H1 (cell line): ENCODE results near the gene LRRC4C.

Experiments used
- CTCF ChIP-seq, 3 experiments: IDR thresholded peaks; 1 replicate in 2 of 3; 2 replicates in 1 of 3; pipeline versions ENCODE4 v1.5.1 to v1.6.1; 2011; ENCODE audit warnings: low read length in 3 of 3, mild to moderate bottlenecking in 3 of 3, inconsistent platforms in 2 of 3, low read depth in 1 of 3, moderate library complexity in 1 of 3; ENCODE audit not compliant: insufficient read depth in 1 of 3; ENCODE audit errors: control extremely low read depth in 1 of 3
- EP300 ChIP-seq, 2 experiments: IDR thresholded peaks; 1 replicate in 1 of 2; 2 replicates in 1 of 2; pipeline ENCODE4 v1.6.1; 2011 to 2012; ENCODE audit warnings: low read depth in 2 of 2, low read length in 2 of 2, mild to moderate bottlenecking in 2 of 2, borderline replicate concordance in 1 of 2, inconsistent platforms in 1 of 2, moderate library complexity in 1 of 2
- POLR2A ChIP-seq, 2 experiments: IDR thresholded peaks; 1 replicate in 1 of 2; 2 replicates in 1 of 2; pipeline ENCODE4 v1.6.1; 2011; ENCODE audit warnings: low read depth in 2 of 2, low read length in 2 of 2, mild to moderate bottlenecking in 2 of 2; ENCODE audit errors: control extremely low read depth in 1 of 2
- RAD21 ChIP-seq, 2 experiments: IDR thresholded peaks in 1 of 2; conservative IDR thresholded peaks in 1 of 2; 2 replicates each; pipeline ENCODE4 v1.6.1; 2011; ENCODE audit warnings: low read depth in 2 of 2, low read length in 2 of 2, improper control_type of control experiment in 1 of 2, inconsistent platforms in 1 of 2, mild to moderate bottlenecking in 1 of 2, moderate library complexity in 1 of 2

GRCh38 chr11:41121600-41121999, 337.9 kb downstream of the LRRC4C start:
- TF ChIP-seq CTCF (IDR thresholded peaks at IDR 0.05; ENCODE audit: control extremely low read depth in 1 of 3, insufficient read depth in 1 of 3, low read depth in 1 of 3, low read length in 3 of 3) (no peak), POLR2A (IDR thresholded peaks at IDR 0.05; ENCODE audit: control extremely low read depth in 1 of 2, low read depth in 2 of 2, low read length in 2 of 2) (no peak), RAD21 (IDR thresholded peaks at IDR 0.05 in 1 of 2, conservative IDR thresholded peaks at IDR 0.05 in 1 of 2; ENCODE audit: low read depth in 2 of 2, low read length in 2 of 2) (no peak), EP300 (IDR thresholded peaks at IDR 0.05; ENCODE audit: borderline replicate concordance in 1 of 2, low read depth in 2 of 2, low read length in 2 of 2) (no peak)
